Gastroesophageal sphincter (tissue), 4 donors: ENCODE results near the gene RPL10. TPM values are rescaled to one million over a fixed set of nuclear protein-coding genes. Genes with fewer than 3 reads are reported as not detected.
A peak's percentile ranks its signal among the peaks of the same experiment; 100 is the strongest.

Experiments used
- ATAC-seq: fragments of 150-250 bp; one replicate; pipeline ENCODE4 v1.9.1; 2016; ENCODE audit warnings: mild to moderate bottlenecking, moderate library complexity
- H3K27ac ChIP-seq, 4 donors: fragments of 200-600 bp; sonication (generic) in 3 of 4; 1 replicate in 3 of 4; 2 replicates in 1 of 4; pipeline ENCODE4 v1.5.1; 2016 to 2019
- H3K27me3 ChIP-seq: fragments of 200-600 bp; sonication (generic); one replicate; pipeline ENCODE4 v1.5.1; 2019
- H3K36me3 ChIP-seq, 2 donors: fragments of 200-600 bp; sonication (generic); one replicate each; pipeline ENCODE4 v1.5.1; 2019; ENCODE audit warnings: control low read depth in 1 of 2
- H3K4me1 ChIP-seq, 3 donors: fragments of 200-600 bp; sonication (generic); 1 replicate in 2 of 3; 2 replicates in 1 of 3; pipeline ENCODE4 v1.5.1; 2016 to 2019; ENCODE audit warnings: control low read depth in 2 of 3
- H3K4me3 ChIP-seq, 2 donors: fragments of 200-600 bp; sonication (generic); one replicate each; pipeline ENCODE4 v1.5.1; 2019; ENCODE audit warnings: mild to moderate bottlenecking in 1 of 2, moderate library complexity in 1 of 2
- H3K9me3 ChIP-seq, 3 donors: fragments of 200-600 bp; sonication (generic); one replicate each; pipeline ENCODE4 v1.5.1; 2017 to 2019; ENCODE audit warnings: control low read depth in 2 of 3
- EP300 ChIP-seq: sonication (generic); formaldehyde crosslinking; IDR thresholded peaks from one replicate; pipeline ENCODE4 v1.6.1; 2017; ENCODE audit warnings: antibody characterized with exemption, mild to moderate bottlenecking
- POLR2A ChIP-seq, 2 donors: fragments of 450-650 bp; IDR thresholded peaks; one replicate each; pipeline ENCODE4 v1.6.1; 2017; ENCODE audit warnings: antibody characterized with exemption in 2 of 2, mild to moderate bottlenecking in 2 of 2, moderate library complexity in 1 of 2
- POLR2AphosphoS5 ChIP-seq: sonication (generic); formaldehyde crosslinking; IDR thresholded peaks from one replicate; pipeline ENCODE4 v1.6.1; 2017; ENCODE audit warnings: antibody characterized with exemption
- whole genome bisulfite sequencing, 2 donors: methylation state at CpG; one replicate each; pipeline ENCODE4 v1.1.5; 2018; ENCODE audit warnings: low coverage in 1 of 2; 5-methylcytosine and 5-hydroxymethylcytosine counted together
- total RNA-seq, 4 donors: library from RNA; depleted of rRNA; stranded (reverse); fragments of >200 nt; gene quantifications; one replicate each; pipeline ENCODE4 v1.1.0, GENCODE V29; 2016
- TF ChIP-seq, protein P1 (sequence below), 4 experiments: fragments of 200-600 bp in 2 of 4; fragments of 450-650 bp in 2 of 4; sonication (generic) in 1 of 4; IDR thresholded peaks; one replicate each; pipeline ENCODE4 v1.5.1; 2017 to 2019; ENCODE audit warnings: antibody characterized with exemption in 4 of 4, mild to moderate bottlenecking in 2 of 4, moderate library complexity in 2 of 4

The RPL10 gene
- total RNA-seq: 1,000 to 10,000 TPM; 3,970 to 7,427 (median 5,392) TPM

DNA sequence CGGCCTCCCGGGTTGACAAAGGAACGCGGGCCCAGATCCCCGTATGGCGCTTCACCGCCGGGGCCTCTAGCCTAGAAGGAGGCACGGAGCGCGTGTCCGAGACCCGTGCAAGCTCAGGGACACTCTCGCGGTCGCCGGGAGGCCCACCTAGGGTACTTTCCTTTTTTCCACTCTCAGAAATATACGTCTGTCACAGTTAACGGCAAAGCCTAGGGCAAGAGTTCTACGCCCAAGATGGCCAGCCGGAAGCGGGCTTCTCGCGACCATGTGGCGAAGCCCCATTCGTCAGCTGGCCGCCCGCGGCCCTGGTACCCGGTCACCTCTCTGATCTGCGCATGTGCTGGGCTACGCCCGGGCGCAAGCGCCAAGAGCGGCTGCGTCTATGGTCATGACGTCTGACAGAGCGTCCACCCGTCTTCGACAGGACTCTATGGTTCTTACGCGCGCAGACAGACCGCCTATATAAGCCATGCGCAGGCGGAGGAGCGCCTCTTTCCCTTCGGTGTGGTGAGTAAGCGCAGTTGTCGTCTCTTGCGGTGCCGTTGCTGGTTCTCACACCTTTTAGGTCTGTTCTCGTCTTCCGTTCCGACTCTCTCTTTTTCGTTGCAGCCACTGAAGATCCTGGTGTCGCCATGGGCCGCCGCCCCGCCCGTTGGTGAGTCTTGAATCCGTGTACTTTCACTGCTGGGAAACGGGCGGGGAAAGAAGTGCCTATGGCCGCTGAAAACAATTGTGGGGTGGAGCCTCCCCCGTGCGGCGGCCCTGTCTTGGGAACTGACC is at the start of gene RPL10:
Gene RPL10 (plus strand): TSS at position 490 of the 780 bp plus-strand sequence. CDS start 143 bp downstream, at position 633.
- H3K27me3 ChIP-seq: no peaks in the 10 kb centered on the region
- peak within 1 kb of the TSS; percentile 73 to 97 for H3K4me3 ChIP-seq
- H3K9me3 ChIP-seq: no peaks in the 10 kb centered on the region
- TF ChIP-seq EP300: no peak
- TF ChIP-seq, protein P1, sequence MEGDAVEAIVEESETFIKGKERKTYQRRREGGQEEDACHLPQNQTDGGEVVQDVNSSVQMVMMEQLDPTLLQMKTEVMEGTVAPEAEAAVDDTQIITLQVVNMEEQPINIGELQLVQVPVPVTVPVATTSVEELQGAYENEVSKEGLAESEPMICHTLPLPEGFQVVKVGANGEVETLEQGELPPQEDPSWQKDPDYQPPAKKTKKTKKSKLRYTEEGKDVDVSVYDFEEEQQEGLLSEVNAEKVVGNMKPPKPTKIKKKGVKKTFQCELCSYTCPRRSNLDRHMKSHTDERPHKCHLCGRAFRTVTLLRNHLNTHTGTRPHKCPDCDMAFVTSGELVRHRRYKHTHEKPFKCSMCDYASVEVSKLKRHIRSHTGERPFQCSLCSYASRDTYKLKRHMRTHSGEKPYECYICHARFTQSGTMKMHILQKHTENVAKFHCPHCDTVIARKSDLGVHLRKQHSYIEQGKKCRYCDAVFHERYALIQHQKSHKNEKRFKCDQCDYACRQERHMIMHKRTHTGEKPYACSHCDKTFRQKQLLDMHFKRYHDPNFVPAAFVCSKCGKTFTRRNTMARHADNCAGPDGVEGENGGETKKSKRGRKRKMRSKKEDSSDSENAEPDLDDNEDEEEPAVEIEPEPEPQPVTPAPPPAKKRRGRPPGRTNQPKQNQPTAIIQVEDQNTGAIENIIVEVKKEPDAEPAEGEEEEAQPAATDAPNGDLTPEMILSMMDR (IDR thresholded peaks at IDR 0.05): no peak
- TF ChIP-seq POLR2AphosphoS5: peak; percentile 100
- TF ChIP-seq POLR2A (IDR thresholded peaks at IDR 0.05): peak; percentile 95 to 98
- H3K36me3 ChIP-seq: peaks cover 0 to 32% of the 10 kb centered on the region in 2 donors
- peaks cover 0 to 40% (median 4%) of the 10 kb centered on the region in 3 donors for H3K4me1 ChIP-seq
- WGBS, 2 donors: 44% methylated on average over 15 of the region's 69 CpGs; no CpG with 5 or more reads in 1 of the 2 donors
- ATAC-seq: peak; percentile 95
- peak within 1 kb of the TSS; percentile 92 to 100 (median 96) for H3K27ac ChIP-seq

DNA sequence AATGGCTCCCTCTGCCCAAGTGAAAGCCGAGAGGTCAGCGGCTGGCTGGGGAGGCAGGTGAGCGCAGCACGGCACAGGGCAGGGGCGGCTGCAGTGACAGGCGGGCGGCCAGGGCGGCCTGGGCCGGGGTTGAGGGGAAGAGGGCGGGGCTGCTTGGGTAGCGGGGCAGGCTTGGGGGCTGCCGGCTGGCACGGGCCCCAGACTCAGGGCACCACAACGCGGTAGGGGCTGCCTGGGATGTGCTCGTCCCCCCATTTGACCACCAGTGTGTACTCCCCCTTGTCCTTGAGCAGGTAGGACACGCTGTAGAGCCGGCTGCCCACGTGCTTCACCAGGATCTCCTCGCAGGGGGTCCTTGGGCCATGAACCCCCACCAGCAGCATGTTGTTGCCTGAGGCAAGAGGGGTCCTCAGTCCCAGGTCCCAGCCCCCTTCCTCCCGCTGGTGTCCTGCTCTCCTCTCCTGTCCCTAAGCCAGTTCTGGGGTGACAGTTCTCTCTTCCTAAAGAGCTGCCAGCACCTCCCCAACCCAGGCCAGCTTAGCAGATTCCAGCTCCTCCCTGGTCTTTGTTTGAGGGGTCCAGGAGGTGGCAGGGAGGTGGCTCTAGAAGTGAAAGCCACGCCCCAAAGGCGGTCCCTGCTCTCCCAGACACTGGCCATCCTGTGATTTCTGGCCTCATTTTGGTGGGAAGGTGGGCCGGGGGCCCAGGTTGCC is 49.4 kb upstream of the RPL10 start:
- Histone ChIP-seq H3K27ac (peak overlapping the region; percentile 39 to 94 (median 64)), H3K4me3 (no peak overlapping the region), H3K4me1 (peaks cover 0 to 12% (median 0%) of the 10 kb centered on the region in 3 donors), H3K9me3 (no peaks in the 10 kb centered on the region), H3K36me3 (peaks cover 0 to 53% of the 10 kb centered on the region in 2 donors), H3K27me3 (no peaks in the 10 kb centered on the region)
- WGBS, 2 donors: 80% methylated on average over 1 of the region's 24 CpGs; no CpG with 5 or more reads in 1 of the 2 donors
- no peak for ATAC-seq
- TF ChIP-seq POLR2A (IDR thresholded peaks at IDR 0.05): no peak

DNA sequence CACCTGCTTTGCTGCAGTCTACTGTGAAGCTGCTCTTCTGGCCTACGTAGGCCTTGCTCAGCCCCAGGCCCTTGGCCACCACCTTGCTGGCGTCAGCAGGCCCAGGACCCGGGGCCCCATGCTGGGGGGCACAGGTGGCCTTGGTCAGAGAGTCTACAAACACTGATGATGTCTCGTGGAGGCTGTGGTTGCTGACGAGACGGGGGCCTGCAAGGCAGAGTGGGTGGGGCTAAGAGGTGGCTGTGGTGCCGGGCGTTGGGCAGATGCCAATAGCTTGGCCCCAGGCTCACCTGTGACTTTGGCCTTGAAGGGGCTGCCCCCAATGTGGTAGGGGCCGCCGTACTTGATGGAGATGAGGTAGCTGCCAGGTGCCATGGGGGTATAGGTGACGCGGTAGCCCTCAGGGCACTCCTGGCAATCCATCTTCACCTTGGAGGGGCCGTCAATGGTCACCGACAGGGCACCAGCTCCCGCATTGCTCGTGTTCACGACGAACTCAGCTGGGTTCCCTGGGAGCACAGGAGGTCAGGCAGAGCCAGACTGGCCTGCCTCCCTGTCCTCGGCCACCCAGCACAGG is 48.7 kb upstream of the RPL10 start:
- H3K27ac ChIP-seq: peak overlapping the region; percentile 39 to 94 (median 64)
- no CpG with 5 or more reads among the region's 19 CpGs for WGBS, 2 donors

DNA sequence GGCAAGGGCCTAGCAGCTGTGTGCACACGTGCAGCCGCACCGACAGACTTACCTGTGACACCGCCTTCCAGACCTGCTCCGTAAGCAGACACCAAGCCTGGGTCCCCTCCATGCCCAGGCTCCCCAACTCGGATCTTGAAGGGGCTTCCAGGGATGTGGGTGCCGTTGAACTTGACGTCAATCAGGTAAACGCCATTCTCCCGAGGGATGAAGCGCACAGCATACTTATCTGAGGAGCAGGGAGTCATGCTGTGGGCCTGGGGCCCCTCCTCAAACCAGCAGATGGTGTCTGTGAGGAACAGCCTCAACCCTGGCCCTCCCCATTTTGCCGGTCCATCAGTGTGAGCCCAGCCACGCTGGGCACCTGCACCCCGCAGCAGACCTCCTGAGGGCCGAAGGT is 48.2 kb upstream of the RPL10 start:
- WGBS, 2 donors: 84% methylated on average over 8 of the region's 15 CpGs; no CpG with 5 or more reads in 1 of the 2 donors
- peaks cover 0 to 65% of the 10 kb centered on the region in 2 donors for H3K36me3 ChIP-seq
- no peak for ATAC-seq
- no peaks in the 10 kb centered on the region for H3K9me3 ChIP-seq
- H3K4me3 ChIP-seq: no peak overlapping the region
- H3K4me1 ChIP-seq: peaks cover 0 to 12% (median 0%) of the 10 kb centered on the region in 3 donors
- H3K27me3 ChIP-seq: no peaks in the 10 kb centered on the region
- peak overlapping the region in 3 of 4 donors; percentile 50 to 94 (median 78) for H3K27ac ChIP-seq
- no peak for TF ChIP-seq POLR2AphosphoS5
- TF ChIP-seq, protein P1 (IDR thresholded peaks at IDR 0.05): no peak
- TF ChIP-seq POLR2A (IDR thresholded peaks at IDR 0.05): no peak
- no peak for TF ChIP-seq EP300

More for the DNA sequence above, 48.7 kb upstream of the RPL10 start:
- H3K9me3 ChIP-seq: no peaks in the 10 kb centered on the region
- no peak for ATAC-seq
- no peaks in the 10 kb centered on the region for H3K27me3 ChIP-seq
- H3K4me1 ChIP-seq: peaks cover 0 to 12% (median 0%) of the 10 kb centered on the region in 3 donors
- H3K4me3 ChIP-seq: no peak overlapping the region
- TF ChIP-seq, protein P1 (IDR thresholded peaks at IDR 0.05): no peak
- peak; percentile 35 for TF ChIP-seq POLR2AphosphoS5
- peaks cover 0 to 60% of the 10 kb centered on the region in 2 donors for H3K36me3 ChIP-seq
